GM20431 (cell line): ENCODE data around the gene HDAC4.

ENCODE experiments used
- in situ Hi-C: fragments of 300-500 bp; cut with MseI, MboI; formaldehyde crosslinking; loops from one replicate; pipeline ENCODE4 v1.15.0; 2020; ENCODE audit warnings: low sequenced_read_pairs; ENCODE audit not compliant: unreplicated experiment

Gene HDAC4

DNA sequence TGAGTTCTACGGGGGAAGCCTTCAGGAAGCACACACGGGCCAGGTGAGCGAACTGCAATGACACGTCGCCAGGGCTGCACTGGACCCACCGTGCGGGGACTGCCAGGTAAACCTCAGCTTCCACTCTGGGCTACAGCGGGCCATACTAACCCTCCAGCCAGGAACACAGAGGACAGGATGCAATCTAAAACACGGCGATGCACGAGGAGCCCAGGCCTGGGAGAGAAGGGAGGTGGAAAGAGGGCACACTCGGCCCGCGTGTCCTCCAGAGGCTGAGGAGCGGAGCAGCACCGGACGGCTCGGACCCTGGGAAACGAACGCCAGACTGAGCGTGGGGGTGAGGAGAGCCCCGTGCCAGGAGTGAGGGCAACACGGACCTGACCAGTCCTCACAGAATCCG, 69.3 kb downstream of the HDAC4 start:
- in situ Hi-C loops: no loop called here

GRCh38 chr2:239330836-239331235, 70.0 kb downstream of the HDAC4 start:
- in situ Hi-C loops: no loop called here

GRCh38 chr2:239329972-239330572, 70.7 kb downstream of the HDAC4 start:
- in situ Hi-C loops: no loop called here

GRCh38 chr2:239329284-239329971, 71.4 kb downstream of the HDAC4 start:
- in situ Hi-C loops: no loop called here

DNA sequence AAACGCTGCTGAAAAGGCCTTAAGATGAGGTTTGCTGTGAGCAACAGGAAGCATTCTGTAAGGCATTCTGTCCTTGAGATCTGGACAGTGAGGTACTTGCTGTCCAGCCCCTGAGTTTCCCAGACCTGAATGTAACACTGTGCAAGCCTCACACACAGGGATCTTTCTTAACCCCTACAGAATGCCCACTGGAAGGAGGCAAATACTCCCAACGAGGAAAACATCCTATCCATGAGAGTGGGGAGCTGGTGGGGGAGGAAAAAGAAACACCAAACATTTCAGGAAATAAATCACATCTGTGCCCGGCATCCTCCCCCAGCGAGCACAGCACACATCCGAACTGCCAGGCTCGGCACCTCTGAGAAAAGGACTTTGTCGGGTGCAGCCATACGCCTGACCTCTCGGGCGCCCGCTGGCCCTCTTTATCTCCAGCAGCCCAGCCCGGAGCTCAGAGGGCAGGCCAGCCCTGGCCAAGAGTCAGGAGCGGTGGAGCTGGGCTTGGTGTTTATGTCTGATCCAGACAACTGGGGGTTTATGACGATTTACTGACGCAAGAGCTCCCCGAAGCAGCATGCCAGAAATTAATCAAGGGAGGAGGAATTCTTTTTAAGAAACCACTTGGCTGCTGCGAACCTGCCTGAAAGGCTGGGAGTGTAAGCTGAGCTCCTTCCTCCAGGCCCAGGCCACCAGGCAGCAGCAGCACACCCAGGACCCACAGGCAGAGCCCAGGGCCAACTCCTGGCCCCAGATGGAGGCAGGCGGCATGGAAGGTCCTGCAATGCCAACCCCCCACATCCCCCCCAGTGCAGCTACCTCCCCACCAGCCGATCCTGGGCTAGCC, 72.2 kb downstream of the HDAC4 start:
- in situ Hi-C loops: no loop called here

GRCh38 chr2:239327536-239328350, 73.1 kb downstream of the HDAC4 start:
- in situ Hi-C loops: no loop called here

DNA sequence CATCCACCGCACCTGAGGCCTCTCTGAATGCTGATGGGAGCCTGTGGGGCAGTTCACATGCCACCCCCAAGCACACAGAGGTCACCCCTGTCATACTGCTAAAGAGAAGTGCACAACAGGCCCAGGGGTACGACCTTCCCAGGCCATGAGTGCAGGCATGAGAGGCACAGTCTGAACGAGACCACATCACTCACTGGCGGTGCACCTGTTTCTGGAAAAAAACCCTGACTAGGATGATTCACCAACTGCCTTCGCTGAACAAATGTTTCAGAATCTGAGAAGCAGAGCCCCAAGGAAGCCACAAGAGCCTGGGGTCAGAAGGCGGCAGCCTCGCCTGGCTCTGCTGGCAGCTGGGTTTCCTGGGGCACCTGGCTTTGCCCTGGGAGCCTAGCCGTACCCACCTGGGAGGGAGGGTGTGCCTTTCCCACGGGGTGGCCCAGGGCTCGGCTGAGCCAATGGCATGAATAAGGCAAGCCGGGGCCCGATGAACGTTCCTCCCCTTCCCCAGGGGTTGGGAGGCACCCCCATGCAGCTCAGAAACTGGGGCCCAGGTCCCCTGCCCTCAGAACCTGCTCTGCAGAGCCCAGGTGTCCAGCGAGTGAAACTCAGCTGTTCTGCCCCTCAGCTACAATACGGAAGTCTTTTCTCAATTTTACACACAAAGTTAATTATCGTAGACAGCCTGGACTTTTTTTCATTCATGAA, 73.8 kb downstream of the HDAC4 start:
- in situ Hi-C loops: no loop called here

DNA sequence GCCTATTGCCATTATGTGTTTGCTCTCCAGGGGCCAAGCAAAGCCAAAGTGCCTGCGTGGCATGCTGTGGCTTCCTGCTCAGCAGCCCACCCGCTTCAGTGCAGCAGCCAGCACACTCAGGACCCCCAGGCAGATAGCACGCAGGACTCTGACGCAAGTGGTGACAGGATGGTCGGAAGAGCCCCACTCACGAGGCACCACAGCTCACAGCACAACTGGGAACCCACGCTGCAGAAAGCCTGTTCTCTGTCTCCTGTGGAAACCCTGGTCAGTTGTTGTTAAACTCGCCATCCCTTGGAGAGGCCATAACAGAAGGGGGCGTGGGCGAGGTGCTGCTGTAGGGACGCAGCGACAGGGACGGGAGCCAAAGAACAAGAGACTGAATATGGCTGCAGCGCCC, 76.4 kb downstream of the HDAC4 start:
- in situ Hi-C loops: no loop called here

GRCh38 chr2:239323447-239323846, 77.4 kb downstream of the HDAC4 start:
- in situ Hi-C loops: no loop called here

GRCh38 chr2:239322416-239323086, 78.3 kb downstream of the HDAC4 start:
- in situ Hi-C loops: no loop called here

GRCh38 chr2:239321596-239322415, 79.0 kb downstream of the HDAC4 start:
- in situ Hi-C loops: no loop called here

DNA sequence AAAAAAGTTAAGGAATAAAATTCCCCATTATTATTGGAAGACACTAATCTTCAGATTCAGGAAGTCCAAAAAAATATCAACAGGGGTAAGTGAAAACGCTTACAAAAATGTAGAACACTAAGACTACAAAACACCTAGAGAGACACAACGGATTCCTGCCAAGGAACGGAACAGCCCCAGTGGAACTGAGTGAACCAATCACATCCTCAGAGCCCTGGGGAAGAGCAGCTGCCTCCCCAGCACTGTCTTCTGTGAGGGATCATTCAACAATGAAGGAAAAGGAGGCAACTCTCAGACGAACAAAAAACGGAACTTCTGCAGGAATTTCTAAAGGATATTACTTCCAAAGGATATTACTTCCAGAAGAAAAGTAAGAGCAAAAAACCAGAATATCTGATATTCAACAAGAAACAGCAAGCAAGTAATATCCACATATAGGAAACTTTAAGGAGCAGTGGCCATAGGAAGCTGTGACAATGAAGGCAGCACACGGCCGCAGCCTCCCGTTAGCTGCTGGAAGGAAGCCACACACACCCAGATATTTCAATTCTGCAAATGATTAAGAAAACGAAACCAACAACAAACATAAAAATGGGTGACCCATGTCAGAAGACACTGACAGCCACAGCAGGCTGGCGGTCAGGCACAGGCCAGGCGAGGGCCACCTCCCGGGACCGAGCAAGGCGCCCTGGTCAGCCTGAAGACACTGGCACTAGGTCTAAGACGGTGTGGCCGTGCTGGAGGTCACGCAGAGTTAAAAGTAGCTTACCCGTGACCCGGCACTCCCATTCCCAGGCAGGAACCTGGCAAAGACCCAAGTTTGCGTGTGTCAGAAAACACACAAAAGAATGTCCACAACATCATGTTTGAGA, 81.8 kb downstream of the HDAC4 start:
- in situ Hi-C loops: no loop called here

- in situ Hi-C loops: no loop called here
These were observed 82.6 kb downstream of the HDAC4 start for GRCh38 chr2:239318151-239318611.

DNA sequence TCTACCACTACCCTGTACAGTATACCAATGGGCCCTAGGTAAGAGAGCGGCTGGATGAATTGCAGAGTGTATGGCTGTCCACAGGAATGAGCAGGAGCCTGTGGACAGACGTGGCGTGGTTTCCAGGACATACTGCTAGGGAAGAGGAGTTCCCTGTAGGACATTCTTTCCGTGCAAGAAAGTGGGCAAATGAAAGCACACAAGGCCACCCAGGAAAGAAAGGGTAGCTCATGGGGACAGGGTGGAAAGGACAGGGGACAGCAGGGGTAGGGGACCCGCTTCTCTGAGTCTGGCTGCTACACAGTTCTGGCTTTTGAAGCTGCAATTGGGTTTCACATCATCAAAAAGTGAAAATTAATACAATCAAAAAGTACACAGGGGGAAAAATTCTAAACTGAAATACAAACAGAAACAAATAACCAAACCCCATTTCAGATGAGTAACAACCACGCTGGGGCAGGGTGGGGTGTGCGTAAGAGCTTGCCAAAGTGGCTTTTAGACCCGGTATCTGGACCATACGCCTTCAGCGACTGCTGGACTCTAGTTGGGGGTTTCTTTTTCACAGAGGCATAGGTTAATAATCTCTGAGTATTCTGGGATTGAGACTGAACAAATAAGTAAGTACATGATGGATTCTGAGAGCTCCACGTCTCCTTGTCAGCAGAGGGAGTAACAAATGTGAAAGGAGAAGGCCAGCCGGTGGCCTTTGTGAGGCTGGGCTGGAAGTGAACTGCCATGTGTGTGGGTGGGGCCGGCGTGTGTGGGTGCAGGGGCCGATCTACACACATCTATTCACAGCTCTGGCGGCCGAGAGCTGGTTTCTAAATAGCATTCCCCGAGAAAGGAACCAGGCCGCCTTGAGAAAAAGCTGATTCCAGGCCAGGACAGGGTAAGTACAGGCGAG, 84.0 kb downstream of the HDAC4 start:
- in situ Hi-C loops: no loop called here

GRCh38 chr2:239315308-239315707, 85.5 kb downstream of the HDAC4 start:
- in situ Hi-C loops: no loop called here

- in situ Hi-C loops: no loop called here
These were observed 87.0 kb downstream of the HDAC4 start for GRCh38 chr2:239313776-239314175.
